ENCODE measurements around the gene ARFIP2. TPM values are rescaled to one million over a fixed set of nuclear protein-coding genes. Genes with fewer than 3 reads are reported as not detected.
"Not testable (repeated sequence)": the region's sequence is repeated elsewhere in the genome, so short reads cannot be mapped to it uniquely, and the experiment has no call there.

ARFIP2 gene, protein sequence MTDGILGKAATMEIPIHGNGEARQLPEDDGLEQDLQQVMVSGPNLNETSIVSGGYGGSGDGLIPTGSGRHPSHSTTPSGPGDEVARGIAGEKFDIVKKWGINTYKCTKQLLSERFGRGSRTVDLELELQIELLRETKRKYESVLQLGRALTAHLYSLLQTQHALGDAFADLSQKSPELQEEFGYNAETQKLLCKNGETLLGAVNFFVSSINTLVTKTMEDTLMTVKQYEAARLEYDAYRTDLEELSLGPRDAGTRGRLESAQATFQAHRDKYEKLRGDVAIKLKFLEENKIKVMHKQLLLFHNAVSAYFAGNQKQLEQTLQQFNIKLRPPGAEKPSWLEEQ
- polyA plus RNA-seq (2013, experiment 1 of 2): 41.4 TPM
- polyA plus RNA-seq (2013, experiment 2 of 2): 44.9 TPM

DNA sequence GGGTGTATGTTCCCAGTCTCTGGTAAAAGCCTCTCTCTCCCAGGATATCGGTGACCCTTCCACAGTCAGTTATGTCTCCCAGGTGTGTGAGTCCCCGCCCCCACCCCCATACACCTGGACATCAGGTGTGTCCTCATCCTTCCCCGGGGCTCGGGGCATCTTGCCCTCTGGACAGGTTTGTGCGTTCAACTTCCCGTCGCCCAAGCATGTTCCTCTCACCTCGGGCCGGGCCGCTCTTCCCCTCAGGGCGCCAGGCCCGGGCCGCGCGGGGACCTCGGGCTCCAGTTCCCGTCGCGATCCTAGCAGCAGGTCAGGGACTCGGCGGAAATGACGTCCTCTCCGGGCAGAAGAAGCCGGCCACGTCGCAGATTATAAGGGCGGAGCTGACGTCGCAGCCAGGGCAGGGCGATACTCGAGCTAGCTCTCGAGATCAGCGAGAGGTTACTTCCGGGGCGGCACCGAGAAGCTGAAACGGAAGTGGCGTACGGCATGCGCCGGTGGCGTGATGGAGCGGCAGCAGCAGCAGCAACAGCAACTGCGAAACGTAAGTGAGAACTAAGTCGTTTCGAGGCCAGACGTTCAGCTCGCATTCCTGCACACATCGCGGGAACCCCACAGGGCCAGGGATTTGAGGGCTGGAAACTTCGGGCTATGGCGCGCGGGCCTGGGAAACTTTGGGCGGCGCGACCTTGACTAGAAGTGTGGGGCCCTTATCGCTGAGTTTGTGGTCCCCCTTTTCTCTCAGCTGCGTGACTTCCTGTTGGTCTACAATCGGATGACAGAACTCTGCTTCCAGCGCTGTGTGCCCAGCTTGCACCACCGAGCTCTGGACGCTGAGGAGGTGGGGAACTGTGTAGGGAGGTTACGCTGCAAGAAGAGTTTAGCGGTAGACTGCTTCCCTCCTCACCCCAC is at the start of gene ARFIP2, which contains the start of gene TIMM10B:
TSS of gene ARFIP2 (minus strand) at position 320 of the 912 bp plus-strand sequence. CDS start 910 bp downstream, outside the sequence.
TSS of gene TIMM10B (plus strand) at position 490 of the 912 bp plus-strand sequence. CDS start at position 506, 16 bp downstream.
- Histone ChIP-seq H3K9me3 (ENCODE audit: control insufficient read depth, low read length) (no peaks in the 10 kb centered on the region), H3K36me3 (ENCODE audit: control insufficient read depth, insufficient read depth, low read length) (peaks cover 83% of the 10 kb centered on the region)
- 0% methylated on average over 55 to 56 of the region's 66 CpGs for WGBS, 2 experiments (ENCODE audit: insufficient coverage in 2 of 2)

DNA sequence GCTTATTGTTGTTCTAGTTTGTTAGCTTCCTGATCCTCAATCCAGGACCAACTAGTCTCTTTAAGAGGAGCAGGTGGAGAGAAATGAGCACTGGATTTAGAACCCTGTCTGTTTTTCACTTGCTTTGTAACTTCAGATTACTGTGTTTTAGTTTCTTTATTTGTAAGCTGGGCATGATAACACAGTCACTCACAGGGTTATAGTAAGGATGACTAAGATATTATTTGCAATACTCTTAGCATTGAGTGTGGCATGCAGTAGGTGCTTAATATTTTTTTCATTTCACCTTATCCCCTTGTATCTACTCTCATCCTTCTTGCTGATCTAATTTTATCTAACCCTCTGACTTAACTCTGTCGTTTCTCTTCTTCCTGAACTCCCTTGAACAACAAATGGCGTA is 49.7 kb upstream of the ARFIP2 start:
- H3K27ac ChIP-seq (ENCODE audit: low read depth, low read length, severe bottlenecking): no peak overlapping the region

More for the DNA sequence above, at the start of gene ARFIP2, which contains the start of gene TIMM10B:
- peaks cover 20% of the 10 kb centered on the region for H3K4me1 ChIP-seq (ENCODE audit: control insufficient read depth, insufficient read depth, low read length, poor library complexity, severe bottlenecking)
- peak within 1 kb of the TSS; percentile 97 for H3K4me3 ChIP-seq (ENCODE audit: extremely low read depth, insufficient read depth, low read length, poor library complexity, severe bottlenecking)
- H3K27ac ChIP-seq (ENCODE audit: low read depth, low read length, severe bottlenecking): peak within 1 kb of the TSS; percentile 98

GRCh38 chr11:6529266-6529665 is 48.1 kb upstream of the ARFIP2 start:
- Histone ChIP-seq H3K4me1 (ENCODE audit: control insufficient read depth, insufficient read depth, low read length, poor library complexity, severe bottlenecking) (no peaks in the 10 kb centered on the region), H3K9me3 (ENCODE audit: control insufficient read depth, low read length) (no peaks in the 10 kb centered on the region), H3K27ac (ENCODE audit: low read depth, low read length, severe bottlenecking) (no peak overlapping the region), H3K36me3 (ENCODE audit: control insufficient read depth, insufficient read depth, low read length) (peaks cover 32% of the 10 kb centered on the region), H3K4me3 (ENCODE audit: extremely low read depth, insufficient read depth, low read length, poor library complexity, severe bottlenecking) (no peak overlapping the region)
- no CpG with 5 or more reads among the region's 2 CpGs for WGBS, 2 experiments (ENCODE audit: insufficient coverage in 2 of 2)

More for the DNA sequence above, 49.7 kb upstream of the ARFIP2 start:
- WGBS, 2 experiments (ENCODE audit: insufficient coverage in 2 of 2): 97 to 100% methylated on average over 1 to 2 of the region's 2 CpGs
- Histone ChIP-seq H3K4me1 (ENCODE audit: control insufficient read depth, insufficient read depth, low read length, poor library complexity, severe bottlenecking) (no peaks in the 10 kb centered on the region), H3K9me3 (ENCODE audit: control insufficient read depth, low read length) (no peaks in the 10 kb centered on the region), H3K4me3 (ENCODE audit: extremely low read depth, insufficient read depth, low read length, poor library complexity, severe bottlenecking) (no peak overlapping the region), H3K36me3 (ENCODE audit: control insufficient read depth, insufficient read depth, low read length) (peaks cover 27% of the 10 kb centered on the region)

GRCh38 chr11:6526411-6527135 is 45.4 kb upstream of the ARFIP2 start:
- H3K4me1 ChIP-seq (ENCODE audit: control insufficient read depth, insufficient read depth, low read length, poor library complexity, severe bottlenecking): peaks cover 8% of the 10 kb centered on the region
- WGBS, 2 experiments (ENCODE audit: insufficient coverage in 2 of 2): 71% methylated on average over 1 of the region's 3 CpGs; no CpG with 5 or more reads in 1 of the 2 experiments
- peaks cover 23% of the 10 kb centered on the region for H3K36me3 ChIP-seq (ENCODE audit: control insufficient read depth, insufficient read depth, low read length)
- no peaks in the 10 kb centered on the region for H3K9me3 ChIP-seq (ENCODE audit: control insufficient read depth, low read length)
- H3K27ac ChIP-seq (ENCODE audit: low read depth, low read length, severe bottlenecking): no peak overlapping the region
- H3K4me3 ChIP-seq (ENCODE audit: extremely low read depth, insufficient read depth, low read length, poor library complexity, severe bottlenecking): no peak overlapping the region

- Histone ChIP-seq H3K9me3 (ENCODE audit: control insufficient read depth, low read length) (no peaks in the 10 kb centered on the region), H3K4me3 (ENCODE audit: extremely low read depth, insufficient read depth, low read length, poor library complexity, severe bottlenecking) (no peak overlapping the region), H3K36me3 (ENCODE audit: control insufficient read depth, insufficient read depth, low read length) (peaks cover 29% of the 10 kb centered on the region), H3K4me1 (ENCODE audit: control insufficient read depth, insufficient read depth, low read length, poor library complexity, severe bottlenecking) (peaks cover 8% of the 10 kb centered on the region), H3K27ac (ENCODE audit: low read depth, low read length, severe bottlenecking) (no peak overlapping the region)
- WGBS, 2 experiments (ENCODE audit: insufficient coverage in 2 of 2): 0% methylated on average over 1 of the region's 1 CpG; no CpG with 5 or more reads in 1 of the 2 experiments
Measured at GRCh38 chr11:6523253-6523652, 42.1 kb upstream of the ARFIP2 start.

GRCh38 chr11:6521946-6522345 is 40.8 kb upstream of the ARFIP2 start:
- WGBS, 2 experiments (ENCODE audit: insufficient coverage in 2 of 2): 100% methylated on average over 2 of the region's 3 CpGs; no CpG with 5 or more reads in 1 of the 2 experiments
- H3K4me3 ChIP-seq (ENCODE audit: extremely low read depth, insufficient read depth, low read length, poor library complexity, severe bottlenecking); H3K4me1 ChIP-seq (ENCODE audit: control insufficient read depth, insufficient read depth, low read length, poor library complexity, severe bottlenecking); H3K27ac ChIP-seq (ENCODE audit: low read depth, low read length, severe bottlenecking); H3K9me3 ChIP-seq (ENCODE audit: control insufficient read depth, low read length): not testable (repeated sequence)
- peaks cover 26% of the 10 kb centered on the region for H3K36me3 ChIP-seq (ENCODE audit: control insufficient read depth, insufficient read depth, low read length)

- Histone ChIP-seq H3K27ac (ENCODE audit: low read depth, low read length, severe bottlenecking) (no peak overlapping the region), H3K36me3 (ENCODE audit: control insufficient read depth, insufficient read depth, low read length) (peaks cover 35% of the 10 kb centered on the region), H3K9me3 (ENCODE audit: control insufficient read depth, low read length) (no peaks in the 10 kb centered on the region), H3K4me3 (ENCODE audit: extremely low read depth, insufficient read depth, low read length, poor library complexity, severe bottlenecking) (no peak overlapping the region), H3K4me1 (ENCODE audit: control insufficient read depth, insufficient read depth, low read length, poor library complexity, severe bottlenecking) (peaks cover 8% of the 10 kb centered on the region)
- 100% methylated on average over 1 of the region's 3 CpGs for WGBS, 2 experiments (ENCODE audit: insufficient coverage in 2 of 2)
Measured at GRCh38 chr11:6520265-6520664, 39.1 kb upstream of the ARFIP2 start.

GRCh38 chr11:6516865-6517264 is 35.7 kb upstream of the ARFIP2 start:
- Histone ChIP-seq H3K9me3 (ENCODE audit: control insufficient read depth, low read length) (no peaks in the 10 kb centered on the region), H3K36me3 (ENCODE audit: control insufficient read depth, insufficient read depth, low read length) (peaks cover 58% of the 10 kb centered on the region), H3K4me1 (ENCODE audit: control insufficient read depth, insufficient read depth, low read length, poor library complexity, severe bottlenecking) (no peaks in the 10 kb centered on the region), H3K4me3 (ENCODE audit: extremely low read depth, insufficient read depth, low read length, poor library complexity, severe bottlenecking) (no peak overlapping the region), H3K27ac (ENCODE audit: low read depth, low read length, severe bottlenecking) (no peak overlapping the region)

DNA sequence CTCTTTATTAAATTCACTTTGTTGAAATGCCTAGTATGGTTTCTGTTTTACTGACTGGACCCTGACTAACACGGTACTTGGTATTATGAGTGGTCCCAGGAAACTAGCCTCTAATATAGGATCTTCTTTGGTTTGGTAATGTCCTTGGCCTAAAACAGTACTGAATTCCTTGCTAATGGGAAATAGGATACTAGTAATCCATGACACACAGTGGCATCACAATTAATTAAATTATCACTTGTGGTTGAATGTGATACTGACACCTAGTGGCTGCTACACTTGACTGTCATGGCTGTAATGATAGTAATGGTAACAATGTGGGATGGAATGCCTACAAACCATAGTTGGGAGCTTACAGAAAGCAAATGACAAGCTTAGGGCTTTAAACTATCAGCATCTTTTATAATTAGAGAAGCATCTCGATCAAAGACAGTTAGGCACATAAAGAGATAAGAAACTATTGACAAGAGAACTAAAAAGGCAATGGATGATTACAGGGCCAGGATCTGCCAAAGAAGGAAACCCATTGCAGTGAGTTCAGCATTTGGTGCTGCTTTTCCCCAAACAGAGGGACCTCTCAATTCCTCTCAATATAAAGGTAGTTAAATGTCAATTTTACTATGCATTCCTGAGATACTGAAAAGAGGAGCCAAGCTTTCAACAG is 24.6 kb upstream of the ARFIP2 start:
- no peaks in the 10 kb centered on the region for H3K9me3 ChIP-seq (ENCODE audit: control insufficient read depth, low read length)
- peaks cover 48% of the 10 kb centered on the region for H3K36me3 ChIP-seq (ENCODE audit: control insufficient read depth, insufficient read depth, low read length)
- H3K4me3 ChIP-seq (ENCODE audit: extremely low read depth, insufficient read depth, low read length, poor library complexity, severe bottlenecking): no peak overlapping the region
- H3K4me1 ChIP-seq (ENCODE audit: control insufficient read depth, insufficient read depth, low read length, poor library complexity, severe bottlenecking): no peaks in the 10 kb centered on the region
- H3K27ac ChIP-seq (ENCODE audit: low read depth, low read length, severe bottlenecking): no peak overlapping the region
- 33 to 100% methylated on average over 1 of the region's 2 CpGs for WGBS, 2 experiments (ENCODE audit: insufficient coverage in 2 of 2)

DNA sequence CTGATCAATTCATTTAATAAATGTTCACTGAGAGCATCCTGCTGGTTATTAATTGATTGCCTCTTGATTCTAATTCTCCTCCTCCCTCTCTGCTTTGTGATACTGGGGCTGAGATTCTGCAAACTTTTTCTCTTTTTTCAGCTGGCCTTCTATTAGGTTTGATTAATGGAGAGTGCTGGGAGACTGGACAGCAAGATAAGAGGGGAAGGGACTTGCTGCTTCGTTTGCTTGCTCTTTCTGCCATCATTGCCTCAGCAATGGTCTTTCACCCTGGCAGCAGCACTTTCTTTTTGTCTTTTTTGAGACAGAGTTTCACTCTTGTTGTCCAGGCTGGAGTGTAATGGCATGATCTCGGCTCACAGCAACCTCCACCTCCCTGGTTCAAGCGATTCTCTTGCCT is 23.0 kb upstream of the ARFIP2 start:
- H3K4me1 ChIP-seq (ENCODE audit: control insufficient read depth, insufficient read depth, low read length, poor library complexity, severe bottlenecking): peaks cover 3% of the 10 kb centered on the region
- WGBS, 2 experiments (ENCODE audit: insufficient coverage in 2 of 2): 70 to 85% methylated on average over 2 of the region's 3 CpGs
- no peak overlapping the region for H3K27ac ChIP-seq (ENCODE audit: low read depth, low read length, severe bottlenecking)
- H3K36me3 ChIP-seq (ENCODE audit: control insufficient read depth, insufficient read depth, low read length): peaks cover 47% of the 10 kb centered on the region
- H3K4me3 ChIP-seq (ENCODE audit: extremely low read depth, insufficient read depth, low read length, poor library complexity, severe bottlenecking): no peak overlapping the region
- H3K9me3 ChIP-seq (ENCODE audit: control insufficient read depth, low read length): no peaks in the 10 kb centered on the region

Measured in mesodermal cell (in vitro differentiated cells).